GM06990 (cell line): ENCODE measurements around the gene JARID2.

Experiments used
- DNase-seq: peaks from one replicate; pipeline ENCODE4 v3.0.0-alpha.2; 2011; ENCODE audit not compliant: insufficient read length; ENCODE audit errors: extremely low read depth
- H3K27me3 ChIP-seq: replicated peaks from 2 replicates; pipeline ENCODE4 v1.6.0; 2011; ENCODE audit warnings: low read length; ENCODE audit not compliant: control insufficient read depth, insufficient read depth
- H3K36me3 ChIP-seq: 2 replicates; pipeline ENCODE4 v1.5.1; 2011; ENCODE audit warnings: low read length; ENCODE audit not compliant: control insufficient read depth, insufficient read depth
- H3K4me3 ChIP-seq: replicated peaks from 2 replicates; pipeline ENCODE4 v1.5.1; 2011; ENCODE audit warnings: low read depth, mild to moderate bottlenecking, control low read depth, low read length
- CTCF ChIP-seq: IDR thresholded peaks from 2 replicates; pipeline ENCODE4 v1.5.1; 2011; ENCODE audit warnings: low read length, control low read depth, mild to moderate bottlenecking, inconsistent platforms; ENCODE audit not compliant: insufficient read depth, poor library complexity, severe bottlenecking

Gene JARID2

GRCh38 chr6:15358579-15359327, 112.9 kb downstream of the JARID2 start:
- no peak for TF ChIP-seq CTCF
- no peak for DNase-seq
- no peak overlapping the region for H3K4me3 ChIP-seq
- no peaks in the 10 kb centered on the region for H3K36me3 ChIP-seq
- H3K27me3 ChIP-seq = no peaks in the 10 kb centered on the region

GRCh38 chr6:15359335-15359862, 113.5 kb downstream of the JARID2 start:
- Histone ChIP-seq H3K4me3 (no peak overlapping the region), H3K27me3 (no peaks in the 10 kb centered on the region), H3K36me3 (no peaks in the 10 kb centered on the region)
- no peak for TF ChIP-seq CTCF
- DNase-seq = no peak

- no peak for DNase-seq
- H3K4me3 ChIP-seq = no peak overlapping the region
- no peaks in the 10 kb centered on the region for H3K27me3 ChIP-seq
- TF ChIP-seq CTCF = no peak
- H3K36me3 ChIP-seq = no peaks in the 10 kb centered on the region
Measured at GRCh38 chr6:15360300-15360699, 114.4 kb downstream of the JARID2 start.

GRCh38 chr6:15361197-15361596, 115.3 kb downstream of the JARID2 start:
- Histone ChIP-seq H3K36me3 (no peaks in the 10 kb centered on the region), H3K27me3 (no peaks in the 10 kb centered on the region), H3K4me3 (no peak overlapping the region)
- no peak for DNase-seq
- no peak for TF ChIP-seq CTCF

GRCh38 chr6:15362274-15363160, 116.6 kb downstream of the JARID2 start:
- no peak for TF ChIP-seq CTCF
- H3K27me3 ChIP-seq = no peaks in the 10 kb centered on the region
- DNase-seq = no peak

More at GRCh38 chr6:15362274-15363160, 116.6 kb downstream of the JARID2 start:
- Histone ChIP-seq H3K4me3 (no peak overlapping the region), H3K36me3 (no peaks in the 10 kb centered on the region)
